Stomach (tissue), 4 donors: ENCODE data around the gene FARSB.

Experiments used
- POLR2A ChIP-seq, 4 donors: fragments of 450-650 bp; IDR thresholded peaks; one replicate each; pipeline ENCODE4 v1.6.1; 2016; ENCODE audit warnings: antibody characterized with exemption in 4 of 4, control low read depth in 2 of 4, mild to moderate bottlenecking in 1 of 4, moderate library complexity in 1 of 4
- TF ChIP-seq, protein P1 (sequence below), 7 experiments: fragments of 450-650 bp in 4 of 7; fragments of 200-600 bp in 3 of 7; sonication (generic) in 3 of 7; IDR thresholded peaks; one replicate each; pipeline ENCODE4 v1.5.1; 2016 to 2019; ENCODE audit warnings: antibody characterized with exemption in 7 of 7, control low read depth in 2 of 7, mild to moderate bottlenecking in 1 of 7

DNA sequence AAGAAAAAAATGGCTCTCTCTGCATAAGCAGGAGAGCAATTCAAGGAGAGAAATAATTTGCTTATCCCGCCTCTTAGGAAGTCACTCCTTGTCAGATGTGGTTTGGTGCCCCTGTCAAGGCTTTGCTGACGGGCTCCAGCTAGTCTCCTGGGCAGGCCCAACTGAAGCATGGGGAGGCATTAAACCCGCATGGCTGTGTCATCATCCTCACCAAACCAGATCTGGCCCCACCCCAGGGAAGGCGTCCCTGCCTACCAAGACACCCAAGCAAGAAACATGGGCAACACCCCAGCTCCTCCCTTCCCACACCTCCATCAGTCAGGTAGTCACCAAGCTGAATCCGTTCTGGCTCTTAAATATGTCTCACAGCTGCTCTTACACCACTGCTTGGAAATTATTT, 123.6 kb downstream of the FARSB start:
- TF ChIP-seq POLR2A (IDR thresholded peaks at IDR 0.05): no peak
- TF ChIP-seq, protein P1, sequence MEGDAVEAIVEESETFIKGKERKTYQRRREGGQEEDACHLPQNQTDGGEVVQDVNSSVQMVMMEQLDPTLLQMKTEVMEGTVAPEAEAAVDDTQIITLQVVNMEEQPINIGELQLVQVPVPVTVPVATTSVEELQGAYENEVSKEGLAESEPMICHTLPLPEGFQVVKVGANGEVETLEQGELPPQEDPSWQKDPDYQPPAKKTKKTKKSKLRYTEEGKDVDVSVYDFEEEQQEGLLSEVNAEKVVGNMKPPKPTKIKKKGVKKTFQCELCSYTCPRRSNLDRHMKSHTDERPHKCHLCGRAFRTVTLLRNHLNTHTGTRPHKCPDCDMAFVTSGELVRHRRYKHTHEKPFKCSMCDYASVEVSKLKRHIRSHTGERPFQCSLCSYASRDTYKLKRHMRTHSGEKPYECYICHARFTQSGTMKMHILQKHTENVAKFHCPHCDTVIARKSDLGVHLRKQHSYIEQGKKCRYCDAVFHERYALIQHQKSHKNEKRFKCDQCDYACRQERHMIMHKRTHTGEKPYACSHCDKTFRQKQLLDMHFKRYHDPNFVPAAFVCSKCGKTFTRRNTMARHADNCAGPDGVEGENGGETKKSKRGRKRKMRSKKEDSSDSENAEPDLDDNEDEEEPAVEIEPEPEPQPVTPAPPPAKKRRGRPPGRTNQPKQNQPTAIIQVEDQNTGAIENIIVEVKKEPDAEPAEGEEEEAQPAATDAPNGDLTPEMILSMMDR (IDR thresholded peaks at IDR 0.05): no peak
